H1 (cell line): ENCODE results near the gene URAD. TPM values are rescaled to one million over a fixed set of nuclear protein-coding genes. Genes with fewer than 3 reads are reported as not detected.

ENCODE experiments used
- CTCF ChIA-PET: fragments of 300-600 bp; sonication (Branson Sonifier 250); formaldehyde crosslinking; loops from one replicate; lab custom pipeline; 2021; ENCODE audit not compliant: partially characterized antibody; lab: Charles Lee
- POLR2A ChIA-PET: fragments of 300-600 bp; sonication (Branson Sonifier 250); formaldehyde crosslinking; loops from one replicate; lab custom pipeline; 2021; ENCODE audit warnings: inconsistent platforms; ENCODE audit not compliant: partially characterized antibody; lab: Charles Lee
- DNase-seq, 2 experiments: peaks; one replicate each; pipeline versions ENCODE4 v3.0.0 to v3.0.0-alpha.2; 2010 to 2022; ENCODE audit warnings: low spot score in 2 of 2, low read depth in 1 of 2, mixed read lengths in 1 of 2
- FAIRE-seq: peaks from 2 replicates; lab custom pipeline; 2011; peaks lifted over from hg19 to GRCh38; lab: Jason Lieb, UNC
- H2AFZ ChIP-seq: 2 replicates; pipeline ENCODE4 v1.8.1; 2012; ENCODE audit warnings: low read length, inconsistent platforms
- H2AK5ac ChIP-seq: 2 replicates; pipeline ENCODE4 v1.6.1; 2013; ENCODE audit warnings: low read depth, low read length
- H2BK120ac ChIP-seq: replicated peaks from 2 replicates; pipeline ENCODE3; 2013; ENCODE audit warnings: low read depth, low read length, inconsistent platforms
- H2BK12ac ChIP-seq: 2 replicates; pipeline ENCODE4 v1.6.1; 2013; ENCODE audit warnings: low read depth, low read length
- H2BK15ac ChIP-seq: 2 replicates; pipeline ENCODE4 v1.6.1; 2013; ENCODE audit warnings: low read length
- H2BK20ac ChIP-seq: 2 replicates; pipeline ENCODE4 v1.6.1; 2013; ENCODE audit warnings: low read length
- H2BK5ac ChIP-seq: 2 replicates; pipeline ENCODE4 v1.6.1; 2013; ENCODE audit warnings: low read depth, low read length
- H3K14ac ChIP-seq: 2 replicates; pipeline ENCODE4 v1.6.1; 2013; ENCODE audit warnings: inconsistent platforms; ENCODE audit not compliant: insufficient read length
- H3K18ac ChIP-seq: 2 replicates; pipeline ENCODE4 v1.6.1; 2013; ENCODE audit warnings: low read length; ENCODE audit errors: extremely low read depth
- H3K23ac ChIP-seq: 2 replicates; pipeline ENCODE4 v1.6.1; 2013; ENCODE audit warnings: inconsistent platforms; ENCODE audit not compliant: insufficient read length
- H3K23me2 ChIP-seq: 2 replicates; pipeline ENCODE4 v1.6.1; 2013; ENCODE audit warnings: low read depth, low read length
- H3K27ac ChIP-seq: 2 replicates; pipeline ENCODE4 v1.6.1; 2011; ENCODE audit warnings: low read depth, low read length, inconsistent platforms
- H3K27me3 ChIP-seq, 4 experiments: replicated peaks in 1 of 4; 1 replicate in 1 of 4; 2 replicates in 3 of 4; pipeline versions ENCODE4 v1.6.1 to v1.8.1; 2011 to 2013; ENCODE audit warnings: low read length in 3 of 4, mild to moderate bottlenecking in 3 of 4, inconsistent platforms in 2 of 4, mixed read lengths in 2 of 4, moderate library complexity in 1 of 4; ENCODE audit not compliant: control insufficient read depth in 3 of 4, insufficient read depth in 3 of 4; ENCODE audit errors: extremely low read depth in 1 of 4
- H3K36me3 ChIP-seq, 4 experiments: 2 replicates each; pipeline versions ENCODE4 v1.6.1 to v1.8.1; 2011 to 2013; ENCODE audit warnings: mild to moderate bottlenecking in 4 of 4, low read length in 3 of 4, moderate library complexity in 2 of 4, control low read depth in 1 of 4, inconsistent platforms in 1 of 4; ENCODE audit not compliant: insufficient read depth in 4 of 4, control insufficient read depth in 2 of 4
- H3K4ac ChIP-seq: replicated peaks from 2 replicates; pipeline ENCODE3; 2013; ENCODE audit warnings: low read length, low read depth, mixed read lengths, inconsistent platforms; ENCODE audit not compliant: insufficient read length
- H3K4me1 ChIP-seq, 4 experiments: replicated peaks in 1 of 4; 1 replicate in 1 of 4; 2 replicates in 3 of 4; pipeline versions ENCODE4 v1.6.1 to v1.8.1; 2011 to 2013; ENCODE audit warnings: low read length in 3 of 4, inconsistent platforms in 2 of 4, mixed read lengths in 1 of 4; ENCODE audit not compliant: insufficient read depth in 4 of 4, control insufficient read depth in 3 of 4
- H3K4me2 ChIP-seq, 2 experiments: 2 replicates each; pipeline versions ENCODE4 v1.6.1 to v1.8.1; 2011 to 2013; ENCODE audit warnings: low read depth in 2 of 2, low read length in 2 of 2, control low read depth in 1 of 2, inconsistent platforms in 1 of 2, mild to moderate bottlenecking in 1 of 2; ENCODE audit not compliant: insufficient read depth in 1 of 2
- H3K4me3 ChIP-seq, 4 experiments: fragments of 200-600, 300-600 bp in 1 of 4; sonication (generic), shearing (Covaris generic), sonication (Bioruptor Twin) in 1 of 4; 2 replicates each; pipeline versions ENCODE4 v1.5.1 to v1.8.1; 2011 to 2016; ENCODE audit warnings: low read length in 4 of 4, low read depth in 3 of 4, control low read depth in 2 of 4, inconsistent platforms in 2 of 4, mild to moderate bottlenecking in 2 of 4, mixed read lengths in 1 of 4, moderate library complexity in 1 of 4; ENCODE audit not compliant: insufficient read depth in 2 of 4; ENCODE audit errors: extremely low read depth in 1 of 4
- H3K56ac ChIP-seq: replicated peaks from 2 replicates; pipeline ENCODE3; 2013; ENCODE audit warnings: low read depth, mild to moderate bottlenecking, mixed read lengths, low read length, inconsistent platforms; ENCODE audit not compliant: insufficient read length
- H3K79me1 ChIP-seq: 2 replicates; pipeline ENCODE4 v1.6.1; 2013; ENCODE audit warnings: low read depth, low read length, control low read depth
- H3K79me2 ChIP-seq, 2 experiments: 2 replicates each; pipeline versions ENCODE4 v1.6.1 to v1.8.1; 2012 to 2013; ENCODE audit warnings: low read length in 2 of 2, mild to moderate bottlenecking in 2 of 2, inconsistent platforms in 1 of 2; ENCODE audit not compliant: insufficient read depth in 2 of 2, control insufficient read depth in 1 of 2
- H3K9ac ChIP-seq, 4 experiments: replicated peaks in 1 of 4; 1 replicate in 1 of 4; 2 replicates in 3 of 4; pipeline versions ENCODE4 v1.6.1 to v1.8.1; 2011 to 2013; ENCODE audit warnings: low read depth in 3 of 4, low read length in 3 of 4, control low read depth in 2 of 4, mild to moderate bottlenecking in 2 of 4, moderate library complexity in 2 of 4, inconsistent platforms in 1 of 4; ENCODE audit errors: extremely low read depth in 1 of 4
- H3K9me3 ChIP-seq, 2 experiments: 2 replicates each; pipeline versions ENCODE4 v1.6.1 to v1.8.1; 2012 to 2013; ENCODE audit warnings: mild to moderate bottlenecking in 2 of 2, moderate library complexity in 2 of 2, control low read depth in 1 of 2, inconsistent platforms in 1 of 2, low read depth in 1 of 2, low read length in 1 of 2, mixed read lengths in 1 of 2; ENCODE audit not compliant: insufficient read depth in 2 of 2
- H4K20me1 ChIP-seq, 2 experiments: replicated peaks in 1 of 2; 2 replicates each; pipeline versions ENCODE3 to v1.8.1; 2011 to 2013; ENCODE audit warnings: inconsistent platforms in 2 of 2, low read length in 2 of 2, mild to moderate bottlenecking in 1 of 2; ENCODE audit not compliant: insufficient read depth in 2 of 2, control insufficient read depth in 1 of 2
- H4K5ac ChIP-seq: 2 replicates; pipeline ENCODE4 v1.6.1; 2013; ENCODE audit warnings: low read length, low read depth, mixed read lengths, inconsistent platforms; ENCODE audit not compliant: insufficient read length
- H4K8ac ChIP-seq: 2 replicates; pipeline ENCODE4 v1.8.0; 2013; ENCODE audit warnings: mild to moderate bottlenecking, moderate library complexity, low read length, inconsistent platforms; ENCODE audit not compliant: insufficient read depth; ENCODE audit errors: extremely low read depth
- H4K91ac ChIP-seq: replicated peaks from 2 replicates; pipeline ENCODE3; 2013; ENCODE audit warnings: low read length, mixed read lengths, inconsistent platforms; ENCODE audit not compliant: insufficient read length
- CBX8 ChIP-seq: fragments of 300-800, 300-1000 bp; sonication (generic); IDR thresholded peaks from 2 replicates; pipeline ENCODE4 v1.7.1; 2016; ENCODE audit warnings: low read depth, low read length, borderline replicate concordance
- ZNF274 ChIP-seq: IDR thresholded peaks from 2 replicates; pipeline ENCODE4 v1.7.0; 2012; ENCODE audit warnings: low read length, borderline replicate concordance; ENCODE audit errors: extremely low read depth
- WGBS, 2 experiments: shearing (Covaris generic) in 1 of 2; methylation state at CpG; one replicate each; pipeline versions ENCODE4 v1.1.6 to v1.1.7; 2013 to 2015; ENCODE audit warnings: low lambda C conversion rate in 2 of 2, mixed read lengths in 2 of 2, inconsistent platforms in 1 of 2, low coverage in 1 of 2, missing lambda C conversion rate in 1 of 2; ENCODE audit not compliant: insufficient replicate concordance in 2 of 2, insufficient coverage in 1 of 2, insufficient read length in 1 of 2; ENCODE audit errors: extremely low coverage in 1 of 2, missing lambda C conversion rate in 1 of 2; 5-methylcytosine and 5-hydroxymethylcytosine counted together
- polyA plus RNA-seq, 7 experiments: library from polyadenylated mRNA; depleted of rRNA in 3 of 7; stranded (reverse) in 5 of 7; unstranded in 2 of 7; fragments of >200 nt in 5 of 7; fragments of 200-250 nt in 2 of 7; gene quantifications; 1 replicate in 5 of 7; 2 replicates in 1 of 7; 4 replicates in 1 of 7; pipeline versions ENCODE4 v1.2.1 to v1.2.3, GENCODE V29; 2011 to 2013; ENCODE audit warnings: missing spikeins in 2 of 7, mixed read lengths in 2 of 7
- total RNA-seq: library from RNA; stranded (reverse); fragmentation: NEBNext Ultra II Directional; extraction: Animal tissue kit (Norgen Biotek cat#: 25700); gene quantifications from 2 replicates; pipeline ENCODE4 v1.2.1, GENCODE V29; 2021

Gene URAD
- total and polyA plus RNA-seq, 2 of the 8 experiments (the other 6 are each of a cell fraction or from before 2014, with no cell fraction given), result not detected

DNA sequence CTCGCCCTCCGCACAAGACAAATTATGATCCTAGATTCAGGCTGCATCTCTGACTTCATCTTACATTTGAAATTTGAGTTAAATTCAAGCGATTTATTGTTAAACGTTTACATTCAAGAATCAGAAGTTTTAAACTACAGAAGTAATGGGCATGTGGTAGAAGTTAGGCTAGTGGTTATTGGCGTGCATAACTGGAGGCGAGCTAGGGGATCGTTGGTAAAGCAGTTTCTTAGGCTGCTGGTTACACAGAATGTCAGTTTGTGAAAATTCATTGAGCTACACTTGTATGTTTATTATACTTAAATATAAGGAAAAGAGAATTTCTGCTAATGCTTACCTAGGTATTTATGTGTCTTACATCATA is 18.6 kb downstream of the URAD start:
- no peaks in the 10 kb centered on the region for H3K79me1 ChIP-seq
- no peak overlapping the region for H2BK12ac ChIP-seq
- H3K4me3 ChIP-seq, result no peak overlapping the region; a peak in 1 of 8 replicates
- H2BK20ac ChIP-seq, result no peak overlapping the region
- H3K56ac ChIP-seq, result no peak overlapping the region
- H3K9me3 ChIP-seq, result no peaks in the 10 kb centered on the region
- H2BK15ac ChIP-seq, result no peak overlapping the region
- no peak overlapping the region for H3K23ac ChIP-seq
- no peak overlapping the region for H2AK5ac ChIP-seq
- TF ChIP-seq ZNF274 (no peak), CBX8 (peak; percentile 7; the same call in 1 of the 2 replicates)
- 8% methylated on average over 7 of the region's 7 CpGs; no CpG with 5 or more reads in 1 of the 2 experiments for WGBS, 2 experiments
- H3K4me1 ChIP-seq, result peaks cover 8 to 58% (median 37%) of the 10 kb centered on the region in 4 experiments
- no peak overlapping the region for H2AFZ ChIP-seq
- no peak overlapping the region for H4K5ac ChIP-seq
- H3K14ac ChIP-seq, result no peak overlapping the region
- no peak overlapping the region for H4K8ac ChIP-seq
- no peak for DNase-seq
- H2BK5ac ChIP-seq, result no peak overlapping the region
- no peak for FAIRE-seq
- peak overlapping the region in 1 of 2 experiments; percentile 83; a peak in 1 of 4 replicates for H3K4me2 ChIP-seq
- no peak overlapping the region for H3K9ac ChIP-seq
- H3K79me2 ChIP-seq, result no peaks in the 10 kb centered on the region
- no peak overlapping the region for H3K27ac ChIP-seq
- no peak overlapping the region for H4K91ac ChIP-seq
- no peak overlapping the region for H3K4ac ChIP-seq
- peaks cover 15 to 40% of the 10 kb centered on the region in 2 experiments for H4K20me1 ChIP-seq
- ChIA-PET CTCF (interaction anchor here (0.9 to 20.5 kb wide), 6 partner anchors 2 to 176 kb away, joined by 3 to 283 read pairs (median 56); partner anchors contain the start of genes CDX2 and URAD), POLR2A (interaction anchor here (1.1 to 5.6 kb wide), 6 partner anchors 8 to 174 kb away, joined by 3 to 31 read pairs (median 6); partner anchors contain the start of gene PDX1)
- no peak overlapping the region for H3K18ac ChIP-seq
- no peak overlapping the region for H2BK120ac ChIP-seq
- H3K23me2 ChIP-seq, result peaks cover 5% of the 10 kb centered on the region; the same call in 1 of the 2 replicates
- H3K36me3 ChIP-seq, result peaks cover 0 to 12% (median 0%) of the 10 kb centered on the region in 4 experiments; a peak in 1 of 8 replicates
- H3K27me3 ChIP-seq, result peaks cover 93 to 100% (median 98%) of the 10 kb centered on the region in 4 experiments
